Measurements from ENCODE around the gene LY6G6F.

LY6G6F gene

GRCh38 chr6:31718265-31718664 is 11.6 kb downstream of the LY6G6F start:
- Histone ChIP-seq H2AFZ (ENCODE audit: low read length, unreplicated experiment) (no peak overlapping the region), H3K27ac (ENCODE audit: low read depth, low read length) (no peak overlapping the region), H3K4me3 (ENCODE audit: low read depth, low read length) (no peak overlapping the region), H3K79me2 (ENCODE audit: control insufficient read depth, insufficient read depth, low read length, unreplicated experiment) (no peaks in the 10 kb centered on the region), H3K4me1 (ENCODE audit: control insufficient read depth, insufficient read depth, low read length, unreplicated experiment) (no peaks in the 10 kb centered on the region), H3K27me3 (ENCODE audit: insufficient read depth, low read length) (no peaks in the 10 kb centered on the region), H3K36me3 (ENCODE audit: insufficient read depth, low read length) (no peaks in the 10 kb centered on the region)

- no peaks in the 10 kb centered on the region for H3K4me1 ChIP-seq (ENCODE audit: control insufficient read depth, insufficient read depth, low read length, unreplicated experiment)
- no peaks in the 10 kb centered on the region for H3K36me3 ChIP-seq (ENCODE audit: insufficient read depth, low read length)
- H2AFZ ChIP-seq (ENCODE audit: low read length, unreplicated experiment): no peak overlapping the region
- no peak overlapping the region for H3K4me3 ChIP-seq (ENCODE audit: low read depth, low read length)
- no peaks in the 10 kb centered on the region for H3K79me2 ChIP-seq (ENCODE audit: control insufficient read depth, insufficient read depth, low read length, unreplicated experiment)
- no peak overlapping the region for H3K27ac ChIP-seq (ENCODE audit: low read depth, low read length)
- no peaks in the 10 kb centered on the region for H3K27me3 ChIP-seq (ENCODE audit: insufficient read depth, low read length)
These were observed 12.3 kb downstream of the LY6G6F start for GRCh38 chr6:31719001-31719400.

- H3K36me3 ChIP-seq (ENCODE audit: insufficient read depth, low read length): no peaks in the 10 kb centered on the region
- H3K4me3 ChIP-seq (ENCODE audit: low read depth, low read length): no peak overlapping the region
- H3K4me1 ChIP-seq (ENCODE audit: control insufficient read depth, insufficient read depth, low read length, unreplicated experiment): no peaks in the 10 kb centered on the region
- H3K27me3 ChIP-seq (ENCODE audit: insufficient read depth, low read length): no peaks in the 10 kb centered on the region
- H3K79me2 ChIP-seq (ENCODE audit: control insufficient read depth, insufficient read depth, low read length, unreplicated experiment): no peaks in the 10 kb centered on the region
- H3K27ac ChIP-seq (ENCODE audit: low read depth, low read length): no peak overlapping the region
- no peak overlapping the region for H2AFZ ChIP-seq (ENCODE audit: low read length, unreplicated experiment)
These were observed 13.6 kb downstream of the LY6G6F start for GRCh38 chr6:31720196-31720770.

GRCh38 chr6:31721351-31722020 is 14.8 kb downstream of the LY6G6F start, which contains the start of gene LY6G6C:
LY6G6C (minus strand) TSS chr6:31721746; CDS start chr6:31721679, 67 bp downstream.
- H3K79me2 ChIP-seq (ENCODE audit: control insufficient read depth, insufficient read depth, low read length, unreplicated experiment): no peaks in the 10 kb centered on the region
- no peak within 1 kb of the TSS for H2AFZ ChIP-seq (ENCODE audit: low read length, unreplicated experiment)
- no peak within 1 kb of the TSS for H3K27ac ChIP-seq (ENCODE audit: low read depth, low read length)
- H3K4me3 ChIP-seq (ENCODE audit: low read depth, low read length): no peak within 1 kb of the TSS
- no peaks in the 10 kb centered on the region for H3K27me3 ChIP-seq (ENCODE audit: insufficient read depth, low read length)
- H3K4me1 ChIP-seq (ENCODE audit: control insufficient read depth, insufficient read depth, low read length, unreplicated experiment): no peaks in the 10 kb centered on the region
- H3K36me3 ChIP-seq (ENCODE audit: insufficient read depth, low read length): no peaks in the 10 kb centered on the region

- Histone ChIP-seq H3K79me2 (ENCODE audit: control insufficient read depth, insufficient read depth, low read length, unreplicated experiment) (no peaks in the 10 kb centered on the region), H3K27ac (ENCODE audit: low read depth, low read length) (no peak overlapping the region), H3K36me3 (ENCODE audit: insufficient read depth, low read length) (no peaks in the 10 kb centered on the region), H3K27me3 (ENCODE audit: insufficient read depth, low read length) (no peaks in the 10 kb centered on the region), H3K4me3 (ENCODE audit: low read depth, low read length) (no peak overlapping the region), H2AFZ (ENCODE audit: low read length, unreplicated experiment) (no peak overlapping the region), H3K4me1 (ENCODE audit: control insufficient read depth, insufficient read depth, low read length, unreplicated experiment) (no peaks in the 10 kb centered on the region)
These were observed 15.5 kb downstream of the LY6G6F start for GRCh38 chr6:31722173-31722572.

- Histone ChIP-seq H3K4me3 (ENCODE audit: low read depth, low read length) (no peak within 1 kb of the TSS), H3K27ac (ENCODE audit: low read depth, low read length) (no peak within 1 kb of the TSS), H3K4me1 (ENCODE audit: control insufficient read depth, insufficient read depth, low read length, unreplicated experiment) (peaks cover under 1% of the 10 kb centered on the region), H2AFZ (ENCODE audit: low read length, unreplicated experiment) (no peak within 1 kb of the TSS), H3K27me3 (ENCODE audit: insufficient read depth, low read length) (no peaks in the 10 kb centered on the region), H3K36me3 (ENCODE audit: insufficient read depth, low read length) (no peaks in the 10 kb centered on the region), H3K79me2 (ENCODE audit: control insufficient read depth, insufficient read depth, low read length, unreplicated experiment) (no peaks in the 10 kb centered on the region)
These were observed 16.7 kb downstream of the LY6G6F start, which contains the start of gene MPIG6B for GRCh38 chr6:31723245-31723979. MPIG6B (plus strand) TSS chr6:31723373; CDS start chr6:31723384, 11 bp downstream.

- H3K79me2 ChIP-seq (ENCODE audit: control insufficient read depth, insufficient read depth, low read length, unreplicated experiment): no peaks in the 10 kb centered on the region
- H3K36me3 ChIP-seq (ENCODE audit: insufficient read depth, low read length): no peaks in the 10 kb centered on the region
- H3K4me3 ChIP-seq (ENCODE audit: low read depth, low read length): no peak overlapping the region
- no peak overlapping the region for H3K27ac ChIP-seq (ENCODE audit: low read depth, low read length)
- no peaks in the 10 kb centered on the region for H3K27me3 ChIP-seq (ENCODE audit: insufficient read depth, low read length)
- H3K4me1 ChIP-seq (ENCODE audit: control insufficient read depth, insufficient read depth, low read length, unreplicated experiment): peaks cover 8% of the 10 kb centered on the region
- no peak overlapping the region for H2AFZ ChIP-seq (ENCODE audit: low read length, unreplicated experiment)
These were observed 17.5 kb downstream of the LY6G6F start for GRCh38 chr6:31723980-31724691.

- H3K36me3 ChIP-seq (ENCODE audit: insufficient read depth, low read length): no peaks in the 10 kb centered on the region
- H3K27ac ChIP-seq (ENCODE audit: low read depth, low read length): no peak overlapping the region
- no peak overlapping the region for H2AFZ ChIP-seq (ENCODE audit: low read length, unreplicated experiment)
- peaks cover 10% of the 10 kb centered on the region for H3K4me1 ChIP-seq (ENCODE audit: control insufficient read depth, insufficient read depth, low read length, unreplicated experiment)
- no peaks in the 10 kb centered on the region for H3K79me2 ChIP-seq (ENCODE audit: control insufficient read depth, insufficient read depth, low read length, unreplicated experiment)
- H3K27me3 ChIP-seq (ENCODE audit: insufficient read depth, low read length): no peaks in the 10 kb centered on the region
- no peak overlapping the region for H3K4me3 ChIP-seq (ENCODE audit: low read depth, low read length)
These were observed 19.1 kb downstream of the LY6G6F start for GRCh38 chr6:31725502-31726350.

GRCh38 chr6:31727034-31727716 is 20.5 kb downstream of the LY6G6F start:
- no peak overlapping the region for H2AFZ ChIP-seq (ENCODE audit: low read length, unreplicated experiment)
- H3K36me3 ChIP-seq (ENCODE audit: insufficient read depth, low read length): peaks cover 6% of the 10 kb centered on the region; the same call in 1 of the 2 replicates

More at GRCh38 chr6:31727034-31727716, 20.5 kb downstream of the LY6G6F start:
- no peak overlapping the region for H3K4me3 ChIP-seq (ENCODE audit: low read depth, low read length)
- no peaks in the 10 kb centered on the region for H3K27me3 ChIP-seq (ENCODE audit: insufficient read depth, low read length)
- H3K27ac ChIP-seq (ENCODE audit: low read depth, low read length): no peak overlapping the region
- H3K79me2 ChIP-seq (ENCODE audit: control insufficient read depth, insufficient read depth, low read length, unreplicated experiment): peaks cover 4% of the 10 kb centered on the region
- H3K4me1 ChIP-seq (ENCODE audit: control insufficient read depth, insufficient read depth, low read length, unreplicated experiment): peaks cover 21% of the 10 kb centered on the region

Data from ACC112 (cell line).